Stimulated activated effector memory CD8-positive, alpha-beta T cell treated with anti-CD3 and anti-CD28 coated beads, Interleukin-12 subunit alpha, Interleukin-12 subunit beta, amount 100 ng/mL, for 72 hours (primary cell): ENCODE measurements around the gene PRDM16.
"Not testable (repeated sequence)": the region's sequence is repeated elsewhere in the genome, so short reads cannot be mapped to it uniquely, and the experiment has no call there.

ENCODE experiments used
- ATAC-seq: fragments of 150-1000 bp; cut with Tn5 transposase; 2 replicates; pipeline ENCODE4 v1.10.0; 2021
- DNase-seq, 2 donors: peaks; one replicate each; pipeline ENCODE4 v3.0.0; 2021 to 2022; ENCODE audit warnings: low spot score in 2 of 2
- H3K27ac Mint-ChIP-seq: one replicate; pipeline ENCODE4 v1.8.0; 2022; ENCODE audit warnings: mild to moderate bottlenecking, mixed read lengths
- H3K36me3 Mint-ChIP-seq: one replicate; pipeline ENCODE4 v1.8.0; 2022; ENCODE audit warnings: mild to moderate bottlenecking, mixed read lengths
- H3K4me1 Mint-ChIP-seq: one replicate; pipeline ENCODE4 v1.8.0; 2022; ENCODE audit warnings: mixed read lengths
- H3K4me3 Mint-ChIP-seq: one replicate; pipeline ENCODE4 v1.8.0; 2022; ENCODE audit warnings: mild to moderate bottlenecking, mixed read lengths
- H3K9me3 Mint-ChIP-seq: one replicate; pipeline ENCODE4 v1.8.0; 2022; ENCODE audit warnings: mixed read lengths

Gene PRDM16

DNA sequence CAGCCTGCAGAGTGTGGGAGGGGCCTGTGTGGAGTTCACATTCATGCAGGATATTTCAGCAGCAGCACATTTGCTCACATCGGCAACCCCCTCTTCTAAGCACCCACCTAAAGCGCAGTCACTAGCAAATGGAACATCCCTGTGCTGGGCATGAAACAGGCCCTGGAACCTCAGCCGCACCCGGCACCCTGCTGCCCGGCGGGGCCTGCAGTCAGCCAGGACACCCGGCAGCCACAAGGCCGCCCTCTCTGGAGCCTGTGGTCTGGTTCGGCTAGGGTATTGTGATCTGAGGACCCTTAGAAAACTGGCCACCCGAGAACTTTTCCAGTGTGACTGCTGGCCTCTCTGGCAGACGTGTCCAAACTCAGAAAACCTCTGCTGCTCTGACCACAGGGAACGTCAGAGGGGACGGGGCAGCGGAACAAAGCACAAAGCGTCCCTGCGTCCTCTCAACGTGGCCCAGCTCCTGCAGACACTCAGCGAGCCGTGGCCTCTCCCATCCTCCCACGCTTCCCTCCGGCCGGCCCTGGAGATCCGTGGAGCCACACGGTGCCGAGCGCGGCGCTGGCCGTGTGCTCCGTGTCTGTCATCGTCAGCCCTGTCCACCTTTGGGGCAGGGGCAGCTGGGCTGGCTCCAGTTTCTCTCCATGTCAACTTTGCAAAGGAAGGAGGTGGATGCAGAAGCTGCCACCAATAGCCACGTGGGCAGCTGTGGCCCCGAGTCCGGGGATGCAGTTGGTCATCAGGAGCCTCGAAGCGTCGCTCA lies 209.6 kb downstream of the PRDM16 start:
- no peaks in the 10 kb centered on the region for H3K9me3 Mint-ChIP-seq
- no peak overlapping the region for H3K27ac Mint-ChIP-seq
- ATAC-seq (no peak), DNase-seq (no peak)
- H3K4me3 Mint-ChIP-seq, result no peak overlapping the region
- H3K4me1 Mint-ChIP-seq, result no peaks in the 10 kb centered on the region
- H3K36me3 Mint-ChIP-seq, result no peaks in the 10 kb centered on the region

DNA sequence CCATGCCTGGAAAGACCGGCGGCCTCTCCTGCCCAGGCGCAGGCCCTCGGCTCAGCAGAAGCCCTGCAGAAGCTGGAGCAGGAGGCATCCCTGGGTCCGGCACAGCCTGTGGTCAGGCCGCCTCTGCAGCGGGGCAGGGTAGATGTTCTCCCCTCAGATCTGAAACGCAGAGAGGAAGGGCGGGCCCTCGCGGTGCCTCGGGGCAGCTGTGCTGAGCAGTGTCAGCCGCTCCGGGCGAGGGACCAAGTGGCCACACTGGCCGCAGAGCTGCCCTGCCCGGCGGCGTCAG lies 210.1 kb downstream of the PRDM16 start:
- DNase-seq (no peak), ATAC-seq (no peak)
- H3K36me3 Mint-ChIP-seq, result no peaks in the 10 kb centered on the region
- H3K4me1 Mint-ChIP-seq, result no peaks in the 10 kb centered on the region
- no peak overlapping the region for H3K27ac Mint-ChIP-seq
- no peak overlapping the region for H3K4me3 Mint-ChIP-seq
- no peaks in the 10 kb centered on the region for H3K9me3 Mint-ChIP-seq

DNA sequence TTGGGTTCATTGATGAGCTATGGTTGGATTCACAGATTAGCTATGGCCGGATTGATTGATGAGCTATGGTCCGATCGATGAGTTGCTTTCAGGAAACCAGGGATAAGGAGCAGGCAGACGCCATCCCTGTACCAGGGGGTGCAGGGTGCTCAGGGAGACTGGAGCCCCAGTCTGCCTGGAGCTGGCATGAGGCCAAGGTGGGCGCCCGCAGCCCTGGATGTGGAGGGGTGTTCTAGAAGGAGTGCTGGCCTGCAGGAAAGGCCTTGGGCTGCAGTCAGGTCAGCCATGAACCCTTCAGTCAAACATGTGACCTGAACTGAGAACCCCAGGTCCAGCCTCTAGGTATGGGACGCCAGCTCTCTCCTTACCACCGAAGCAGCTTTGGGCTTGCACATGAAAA lies 212.7 kb downstream of the PRDM16 start:
- Mint-ChIP-seq H3K4me3 (no peak overlapping the region), H3K27ac (no peak overlapping the region), H3K4me1 (no peaks in the 10 kb centered on the region), H3K9me3 (no peaks in the 10 kb centered on the region), H3K36me3 (no peaks in the 10 kb centered on the region)
- ATAC-seq (no peak), DNase-seq (no peak)

DNA sequence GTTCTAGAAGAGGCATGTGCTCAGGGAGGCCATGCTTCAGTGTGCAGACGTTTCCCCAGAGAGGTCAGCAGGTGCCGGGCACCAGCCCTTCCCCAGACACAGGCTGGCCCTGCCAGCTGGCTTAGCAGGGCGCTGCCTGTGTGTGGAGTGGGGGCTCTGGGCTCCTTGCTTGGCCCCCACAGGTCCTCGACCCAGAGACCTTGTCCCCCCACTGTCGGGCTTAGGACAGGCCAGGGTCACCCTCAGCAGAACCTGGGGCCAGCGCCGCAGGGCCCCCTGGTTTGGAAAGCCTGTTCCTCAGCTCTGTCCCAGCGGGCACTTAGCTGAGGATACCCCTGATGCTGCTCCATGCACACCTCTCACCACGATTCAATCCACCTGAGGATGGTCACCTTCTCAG lies 213.2 kb downstream of the PRDM16 start:
- DNase-seq (no peak), ATAC-seq (peak; percentile 8)
- Mint-ChIP-seq H3K9me3 (no peaks in the 10 kb centered on the region), H3K36me3 (no peaks in the 10 kb centered on the region), H3K27ac (no peak overlapping the region), H3K4me1 (no peaks in the 10 kb centered on the region), H3K4me3 (no peak overlapping the region)

DNA sequence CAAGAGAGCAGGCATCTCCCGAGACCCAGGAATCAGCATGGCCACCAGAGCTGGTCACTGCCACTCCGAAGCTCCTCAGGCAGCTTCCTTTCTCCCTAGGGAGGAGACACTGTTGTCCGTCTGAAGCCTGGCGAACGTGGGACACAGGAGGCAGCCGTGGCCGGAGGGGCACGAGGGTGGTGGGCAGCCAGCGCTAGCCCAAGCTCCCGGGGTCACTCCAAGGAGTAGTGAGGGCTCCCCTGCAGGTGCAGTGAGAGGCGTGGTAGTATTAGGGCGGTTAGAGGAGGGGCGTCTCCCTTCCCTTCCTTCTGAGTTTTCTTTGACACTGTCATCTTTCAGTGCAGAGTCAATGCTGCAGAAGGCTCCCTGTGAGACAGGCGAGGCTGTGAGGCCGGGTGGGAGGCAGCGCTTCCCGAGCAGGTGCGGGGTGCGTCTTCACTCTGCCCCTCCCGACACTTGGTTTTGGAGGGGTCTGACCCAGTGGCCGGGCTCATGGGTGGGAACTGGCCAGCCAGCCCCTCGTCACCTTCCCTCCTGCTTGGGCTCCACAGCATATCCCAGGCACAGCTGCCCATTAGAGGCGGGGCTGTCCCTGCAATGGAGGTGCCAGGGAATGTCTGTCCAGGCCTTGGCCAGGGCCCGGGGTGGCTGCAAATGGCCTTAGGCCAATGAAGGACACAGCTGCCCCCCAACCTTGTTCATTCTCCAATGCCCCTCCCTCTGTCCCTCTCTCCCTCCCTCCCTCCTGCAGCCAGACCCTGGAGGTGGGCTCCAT lies 213.8 kb downstream of the PRDM16 start:
- Mint-ChIP-seq H3K36me3 (no peaks in the 10 kb centered on the region), H3K9me3 (no peaks in the 10 kb centered on the region), H3K27ac (no peak overlapping the region), H3K4me3 (no peak overlapping the region), H3K4me1 (no peaks in the 10 kb centered on the region)
- ATAC-seq (no peak), DNase-seq (no peak)

DNA sequence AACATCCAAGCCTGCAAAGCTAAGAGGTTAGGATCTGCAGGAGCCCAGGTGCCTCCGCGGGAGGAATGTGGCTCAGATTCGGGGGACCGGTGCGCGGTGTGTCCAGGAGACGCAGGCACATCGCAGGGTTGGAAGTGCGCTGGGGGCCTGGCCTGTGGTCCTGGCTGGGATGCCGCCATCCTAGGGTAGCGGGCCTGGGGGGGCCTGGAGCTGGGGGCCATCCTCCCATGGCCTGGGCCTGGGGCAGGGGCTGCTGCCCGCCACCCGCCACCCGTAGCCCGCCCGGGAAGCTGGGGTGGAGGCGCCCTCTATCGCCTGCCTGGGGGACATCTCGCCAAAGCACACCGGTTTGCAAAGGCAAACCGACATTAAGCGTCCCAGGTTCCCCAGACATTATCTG lies 214.8 kb downstream of the PRDM16 start:
- no peak for DNase-seq
- Mint-ChIP-seq H3K4me1 (no peaks in the 10 kb centered on the region), H3K36me3 (no peaks in the 10 kb centered on the region), H3K9me3 (no peaks in the 10 kb centered on the region), H3K27ac (no peak overlapping the region), H3K4me3 (no peak overlapping the region)
- no peak for ATAC-seq

DNA sequence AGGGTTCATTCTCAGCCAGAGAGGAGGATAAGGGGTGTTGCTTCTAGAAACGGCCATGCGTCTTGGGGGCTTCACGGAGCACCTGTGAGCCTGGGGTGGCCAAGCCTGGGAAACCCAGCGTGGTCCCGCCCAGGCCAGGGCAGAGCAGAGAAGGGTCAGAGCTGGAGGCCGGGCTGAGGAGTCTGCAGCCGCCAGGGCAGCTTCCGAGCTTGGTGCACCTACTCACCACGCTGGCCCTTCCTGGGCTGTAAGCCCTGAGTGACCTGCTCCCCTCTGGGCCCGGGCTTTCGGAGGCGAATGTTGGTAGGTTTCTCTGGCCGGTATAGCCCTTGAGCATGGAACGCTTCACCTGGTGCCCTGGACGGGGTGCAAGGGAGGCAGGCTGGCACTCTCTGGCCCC lies 215.7 kb downstream of the PRDM16 start:
- Mint-ChIP-seq H3K4me3 (no peak overlapping the region), H3K4me1 (no peaks in the 10 kb centered on the region), H3K36me3 (no peaks in the 10 kb centered on the region), H3K9me3 (no peaks in the 10 kb centered on the region), H3K27ac (no peak overlapping the region)
- DNase-seq, result no peak
- ATAC-seq, result no peak

DNA sequence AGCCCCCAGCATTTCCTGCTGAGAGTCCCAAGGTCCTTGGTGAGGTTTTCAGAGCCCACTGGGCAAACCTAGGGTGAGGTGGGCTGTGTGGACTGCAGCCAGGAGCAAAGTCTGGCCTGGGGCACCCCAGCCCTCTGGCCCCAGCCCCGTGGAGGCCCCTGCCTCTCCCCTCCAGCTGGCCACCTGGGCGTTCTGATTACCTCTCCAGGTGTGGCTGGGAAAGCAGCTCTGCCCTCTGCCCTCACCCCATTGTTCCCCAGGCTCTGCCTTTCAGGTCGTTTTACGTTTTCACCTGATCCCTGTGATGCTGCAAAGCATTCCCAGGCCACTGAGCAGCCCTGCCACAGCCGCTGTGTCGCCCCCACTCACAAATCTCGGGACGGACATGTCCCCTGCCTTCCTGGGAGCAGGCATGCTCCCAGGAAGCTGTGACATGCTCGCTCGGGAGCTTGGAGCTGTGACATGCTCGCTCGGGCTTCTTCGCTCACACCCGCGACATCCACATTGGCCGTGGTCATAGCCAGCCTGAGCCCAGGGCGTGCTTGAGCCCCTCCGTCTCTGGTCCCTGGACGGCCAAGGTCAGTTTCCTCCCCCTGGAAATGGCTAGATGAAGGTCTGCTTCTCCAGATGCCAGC lies 216.2 kb downstream of the PRDM16 start:
- Mint-ChIP-seq H3K4me3 (no peak overlapping the region), H3K27ac (no peak overlapping the region), H3K36me3 (no peaks in the 10 kb centered on the region), H3K9me3 (no peaks in the 10 kb centered on the region), H3K4me1 (no peaks in the 10 kb centered on the region)
- ATAC-seq (no peak), DNase-seq (no peak)

DNA sequence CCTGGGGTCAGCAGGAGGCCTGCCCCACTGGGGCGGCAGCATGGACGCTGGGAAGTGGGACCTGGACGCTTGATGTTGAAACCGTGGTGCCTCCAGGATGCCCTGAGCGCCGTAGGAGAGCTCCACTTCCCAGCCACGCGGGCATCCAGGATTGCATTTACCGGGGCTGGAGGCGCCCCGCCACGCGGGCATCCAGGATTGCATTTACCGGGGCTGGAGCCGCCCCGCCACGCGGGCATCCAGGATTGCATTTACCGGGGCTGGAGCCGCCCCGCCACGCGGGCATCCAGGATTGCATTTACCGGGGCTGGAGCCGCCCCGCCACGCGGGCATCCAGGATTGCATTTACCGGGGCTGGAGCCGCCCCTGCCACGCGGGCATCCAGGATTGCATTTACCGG lies 218.1 kb downstream of the PRDM16 start:
- not testable (repeated sequence) for H3K4me1 Mint-ChIP-seq, H3K27ac Mint-ChIP-seq, H3K9me3 Mint-ChIP-seq, H3K4me3 Mint-ChIP-seq, H3K36me3 Mint-ChIP-seq, ATAC-seq, DNase-seq

DNA sequence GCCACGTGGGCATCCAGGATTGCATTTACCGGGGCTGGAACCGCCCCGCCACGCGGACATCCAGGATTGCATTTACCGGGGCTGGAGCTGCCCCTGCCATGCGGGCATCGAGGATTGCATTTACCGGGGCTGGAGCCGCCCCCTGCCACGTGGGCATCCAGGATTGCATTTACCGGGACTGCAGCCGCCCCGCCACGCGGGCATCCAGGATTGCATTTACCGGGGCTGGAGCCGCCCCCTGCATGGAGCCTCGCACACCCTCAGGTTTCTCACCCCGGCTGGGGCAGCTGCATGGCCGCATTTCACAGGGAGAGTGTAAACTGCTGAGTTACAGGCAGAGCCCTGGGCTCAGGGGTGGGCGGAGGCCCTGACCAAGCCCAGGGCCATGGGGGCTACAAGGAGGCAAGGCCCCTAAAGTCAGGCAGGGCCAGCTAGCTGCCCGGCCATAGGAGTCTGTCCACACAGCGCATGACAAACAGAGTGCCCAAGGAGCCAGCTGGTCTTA lies 218.7 kb downstream of the PRDM16 start:
- no peaks in the 10 kb centered on the region for H3K4me1 Mint-ChIP-seq
- H3K4me3 Mint-ChIP-seq, result no peak overlapping the region
- H3K27ac Mint-ChIP-seq, result no peak overlapping the region
- ATAC-seq, result no peak
- no peak for DNase-seq
- H3K36me3 Mint-ChIP-seq, result no peaks in the 10 kb centered on the region
- no peaks in the 10 kb centered on the region for H3K9me3 Mint-ChIP-seq

DNA sequence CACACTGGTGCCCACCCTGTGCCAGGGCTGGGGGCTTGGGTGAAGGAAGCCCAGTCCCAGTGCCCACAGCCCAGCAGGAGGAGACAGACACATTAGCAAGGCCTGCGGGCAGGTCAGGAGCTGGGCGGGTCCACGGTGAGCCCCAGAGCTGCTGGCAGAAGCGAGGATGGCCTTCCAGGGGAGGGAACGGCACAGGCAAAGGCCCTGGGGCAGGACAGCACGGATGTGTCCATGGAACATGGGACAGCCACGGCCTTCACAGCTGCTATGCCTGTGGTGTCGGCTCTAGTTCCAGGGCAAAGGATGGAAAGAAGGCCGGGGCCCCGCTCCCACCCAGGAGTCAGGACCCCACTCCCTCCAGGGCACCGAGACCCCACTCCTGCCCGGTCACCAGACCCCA lies 220.5 kb downstream of the PRDM16 start:
- no peak overlapping the region for H3K4me3 Mint-ChIP-seq
- H3K27ac Mint-ChIP-seq, result no peak overlapping the region
- DNase-seq (no peak), ATAC-seq (no peak)
- H3K36me3 Mint-ChIP-seq, result no peaks in the 10 kb centered on the region
- H3K4me1 Mint-ChIP-seq, result no peaks in the 10 kb centered on the region
- H3K9me3 Mint-ChIP-seq, result no peaks in the 10 kb centered on the region

DNA sequence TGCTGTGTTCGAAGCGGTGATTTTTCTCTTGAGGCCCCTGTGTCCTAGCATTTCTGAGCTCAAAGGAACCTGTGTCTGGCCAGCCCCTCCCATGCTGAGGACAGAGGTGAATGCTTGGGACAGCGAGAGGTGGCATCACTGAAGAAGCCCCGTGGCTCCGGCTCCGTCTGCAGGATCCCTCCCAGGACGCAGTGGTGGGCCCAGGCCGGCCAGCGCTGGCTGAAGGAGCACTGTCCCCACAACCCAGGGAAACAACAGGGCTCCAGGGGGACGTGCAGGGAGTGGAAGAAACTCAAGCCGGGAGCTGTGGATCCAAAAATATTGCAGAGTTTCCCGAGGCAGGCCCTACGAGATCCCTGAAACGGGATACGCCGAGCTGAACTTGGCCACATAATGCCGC lies 221.4 kb downstream of the PRDM16 start:
- H3K36me3 Mint-ChIP-seq, result no peaks in the 10 kb centered on the region
- H3K4me1 Mint-ChIP-seq, result no peaks in the 10 kb centered on the region
- ATAC-seq (no peak), DNase-seq (no peak)
- no peaks in the 10 kb centered on the region for H3K9me3 Mint-ChIP-seq
- no peak overlapping the region for H3K27ac Mint-ChIP-seq
- H3K4me3 Mint-ChIP-seq, result no peak overlapping the region

DNA sequence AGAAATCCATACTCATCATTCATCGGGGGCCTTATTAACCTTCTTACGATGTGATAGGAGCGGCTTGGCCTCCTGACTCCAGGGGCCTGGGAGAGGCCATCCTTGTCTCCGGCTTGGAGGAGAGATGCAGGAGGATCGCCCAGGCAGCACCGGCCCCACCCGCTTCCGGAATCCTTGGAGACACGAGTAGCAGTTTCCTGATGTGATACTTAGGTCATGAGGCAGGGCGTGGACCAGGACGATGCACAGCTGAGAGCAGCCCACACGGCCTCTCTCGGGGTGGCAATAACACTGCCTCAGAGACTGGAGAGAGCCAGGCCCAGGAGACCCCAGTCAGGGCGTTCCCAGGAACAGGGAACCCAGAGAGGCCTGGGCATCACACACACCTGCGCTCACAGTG lies 221.9 kb downstream of the PRDM16 start:
- no peak for DNase-seq
- Mint-ChIP-seq H3K4me3 (no peak overlapping the region), H3K4me1 (no peaks in the 10 kb centered on the region), H3K36me3 (no peaks in the 10 kb centered on the region), H3K27ac (no peak overlapping the region), H3K9me3 (no peaks in the 10 kb centered on the region)
- no peak for ATAC-seq

DNA sequence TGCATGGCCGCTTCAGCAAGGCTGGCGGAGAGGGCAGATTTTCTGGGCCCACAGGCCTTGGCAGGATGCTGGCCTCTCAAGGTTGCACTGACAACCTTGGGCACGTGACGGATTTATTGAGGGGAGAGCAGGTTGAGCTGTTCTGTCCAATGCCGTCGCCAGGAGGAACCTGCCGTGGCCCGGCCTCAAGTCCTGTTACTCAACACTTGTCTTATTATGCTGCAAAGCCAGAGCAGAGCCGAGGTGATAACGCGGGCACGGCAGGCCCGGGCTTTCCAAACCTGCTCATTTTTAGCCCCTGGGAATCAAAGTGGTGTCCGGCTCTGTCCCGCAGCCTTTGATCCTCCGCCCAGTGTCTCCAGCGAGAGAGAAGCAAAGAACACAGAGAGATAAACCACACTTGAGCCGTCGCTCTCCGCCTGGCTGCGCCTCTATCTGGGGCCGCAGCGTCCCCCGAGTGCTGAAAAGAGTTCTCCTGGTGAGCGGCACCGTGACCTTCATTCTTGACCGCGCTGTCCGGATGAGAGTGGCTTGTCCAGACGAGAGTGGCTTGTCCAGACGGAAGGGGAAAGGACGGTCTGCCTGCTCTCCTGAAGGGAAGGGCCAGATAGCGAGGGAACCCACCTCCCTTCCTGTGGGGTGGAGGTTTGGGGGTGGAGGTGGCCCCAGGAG lies 223.2 kb downstream of the PRDM16 start:
- no peak overlapping the region for H3K4me3 Mint-ChIP-seq
- H3K9me3 Mint-ChIP-seq, result no peaks in the 10 kb centered on the region
- no peak overlapping the region for H3K27ac Mint-ChIP-seq
- H3K4me1 Mint-ChIP-seq, result no peaks in the 10 kb centered on the region
- H3K36me3 Mint-ChIP-seq, result no peaks in the 10 kb centered on the region
- DNase-seq (no peak), ATAC-seq (no peak)

DNA sequence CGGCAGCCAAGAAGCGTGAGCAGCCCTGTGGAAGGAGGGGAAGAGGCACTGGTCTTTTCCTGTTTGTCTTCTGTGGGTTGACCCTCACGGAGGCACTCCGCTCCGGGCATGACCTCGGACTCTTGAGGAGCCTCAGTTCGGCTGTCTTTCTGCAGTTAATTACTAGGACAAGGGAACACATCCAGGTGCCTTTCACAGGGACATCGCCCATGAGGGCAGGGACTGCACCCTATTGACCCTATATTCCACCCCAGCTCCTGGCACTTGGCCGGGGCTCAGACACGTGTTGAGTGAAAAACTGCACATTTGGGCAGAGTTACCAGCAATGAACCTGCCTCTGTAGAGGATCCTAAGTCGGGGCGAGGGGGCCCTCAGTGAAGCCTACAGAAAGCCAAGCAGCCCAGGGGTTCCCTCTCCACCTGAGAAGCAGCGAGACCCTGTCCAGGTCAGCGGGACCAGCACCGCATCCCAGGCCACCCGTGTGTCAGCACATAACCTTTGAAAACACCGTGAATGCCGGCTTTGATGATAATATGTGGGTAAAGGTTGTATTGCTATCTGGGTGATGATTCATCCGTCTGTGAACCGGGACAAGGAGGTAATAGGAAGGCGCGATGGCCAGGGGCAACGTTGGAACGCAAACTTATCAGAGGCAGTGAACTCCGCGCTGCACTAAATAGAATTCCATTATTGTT lies 224.0 kb downstream of the PRDM16 start:
- no peak overlapping the region for H3K27ac Mint-ChIP-seq

More for the DNA sequence above, 224.0 kb downstream of the PRDM16 start:
- no peaks in the 10 kb centered on the region for H3K9me3 Mint-ChIP-seq
- no peak overlapping the region for H3K4me3 Mint-ChIP-seq
- no peaks in the 10 kb centered on the region for H3K36me3 Mint-ChIP-seq
- no peak for DNase-seq
- ATAC-seq, result no peak
- H3K4me1 Mint-ChIP-seq, result no peaks in the 10 kb centered on the region
